ENCODE results near the gene ALKBH3.

DNA sequence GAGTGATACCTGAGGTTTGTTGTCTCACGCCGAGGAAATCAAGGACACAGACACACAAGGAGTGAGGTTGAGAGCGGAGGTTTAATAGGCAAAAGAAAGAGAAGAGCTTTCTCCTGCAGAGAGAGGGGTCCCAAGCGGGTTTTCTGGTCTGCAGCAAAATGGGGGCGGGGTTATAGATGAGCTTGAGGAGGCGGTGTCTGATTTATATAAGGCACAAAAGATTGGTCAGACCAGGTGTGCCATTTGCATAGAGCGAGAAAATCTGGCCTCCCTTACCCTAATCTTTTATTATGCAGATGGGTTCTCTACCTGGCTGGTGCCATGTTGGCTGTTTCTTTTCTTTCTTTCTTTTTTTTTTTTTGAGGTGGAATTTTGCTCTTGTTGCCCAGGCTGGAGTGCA is 73.6 kb downstream of the ALKBH3 start:
- TF ChIP-seq EZH2 (IDR thresholded peaks at IDR 0.05): no peak
- no peak for TF ChIP-seq POLR2AphosphoS5 (IDR thresholded peaks at IDR 0.05; ENCODE audit: borderline replicate concordance, low read depth, low read length)

Measured in SK-N-MC (cell line).